Peyer's patch (tissue), 4 donors: ENCODE results near the gene NCAM2. TPM values are rescaled to one million over a fixed set of nuclear protein-coding genes. Genes with fewer than 3 reads are reported as not detected.

Source experiments
- DNase-seq, 3 donors: peaks; one replicate each; pipeline ENCODE4 v3.0.0-alpha.2; 2017 to 2019
- H3K27ac ChIP-seq, 4 donors: fragments of 200-600 bp; sonication (generic); one replicate each; pipeline ENCODE4 v1.5.1; 2016 to 2019
- H3K27me3 ChIP-seq, 2 donors: fragments of 200-600 bp; sonication (generic); one replicate each; pipeline ENCODE4 v1.5.1; 2019
- H3K36me3 ChIP-seq, 3 donors: fragments of 200-600 bp; sonication (generic); one replicate each; pipeline ENCODE4 v1.5.1; 2016 to 2019
- H3K4me1 ChIP-seq, 4 donors: fragments of 200-600 bp; sonication (generic); one replicate each; pipeline ENCODE4 v1.5.1; 2016 to 2019
- H3K4me3 ChIP-seq, 4 donors: fragments of 200-600 bp; sonication (generic); 1 replicate in 3 of 4; 2 replicates in 1 of 4; pipeline ENCODE4 v1.5.1; 2016 to 2019; ENCODE audit warnings: mild to moderate bottlenecking in 1 of 4
- H3K9me3 ChIP-seq, 4 donors: fragments of 200-600 bp; sonication (generic); one replicate each; pipeline ENCODE4 v1.5.1; 2016 to 2019; ENCODE audit warnings: mild to moderate bottlenecking in 1 of 4
- POLR2A ChIP-seq, 2 donors: fragments of 450-650 bp; IDR thresholded peaks; one replicate each; pipeline ENCODE4 v1.5.1; 2017; ENCODE audit warnings: antibody characterized with exemption in 2 of 2, mild to moderate bottlenecking in 2 of 2, moderate library complexity in 2 of 2
- total RNA-seq, 4 donors: library from RNA; depleted of rRNA; stranded (reverse); fragments of >200 nt; gene quantifications; one replicate each; pipeline ENCODE4 v1.1.0, GENCODE V29; 2016
- TF ChIP-seq, protein P1 (sequence below), 6 experiments: fragments of 450-650 bp in 4 of 6; fragments of 200-600 bp in 2 of 6; sonication (generic) in 1 of 6; IDR thresholded peaks; one replicate each; pipeline ENCODE4 v1.5.1; 2017 to 2019; ENCODE audit warnings: antibody characterized with exemption in 6 of 6, mild to moderate bottlenecking in 3 of 6, moderate library complexity in 1 of 6

Gene NCAM2
- total RNA-seq, 4 donors from 2014 or later = 0.13 to 5.8 (median 0.60) TPM

DNA sequence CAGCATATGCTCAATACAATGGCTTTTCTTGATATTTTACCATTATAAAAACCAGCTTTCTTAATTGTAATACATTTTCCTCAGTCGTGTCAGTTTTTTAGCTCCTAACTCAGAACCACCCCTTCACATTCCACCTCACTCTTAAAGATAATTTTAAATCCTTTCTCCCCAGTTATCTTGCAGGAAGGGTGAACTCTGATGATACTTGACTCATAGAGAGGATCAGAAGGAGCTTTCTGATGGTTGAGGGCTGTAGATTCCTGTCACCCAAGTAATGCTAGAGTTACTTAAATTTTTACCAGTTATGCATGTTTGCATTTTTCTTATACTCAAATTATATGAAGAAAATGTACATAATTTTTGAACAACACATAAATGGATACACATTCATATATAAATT, 233.7 kb downstream of the NCAM2 start:
- TF ChIP-seq, protein P1, sequence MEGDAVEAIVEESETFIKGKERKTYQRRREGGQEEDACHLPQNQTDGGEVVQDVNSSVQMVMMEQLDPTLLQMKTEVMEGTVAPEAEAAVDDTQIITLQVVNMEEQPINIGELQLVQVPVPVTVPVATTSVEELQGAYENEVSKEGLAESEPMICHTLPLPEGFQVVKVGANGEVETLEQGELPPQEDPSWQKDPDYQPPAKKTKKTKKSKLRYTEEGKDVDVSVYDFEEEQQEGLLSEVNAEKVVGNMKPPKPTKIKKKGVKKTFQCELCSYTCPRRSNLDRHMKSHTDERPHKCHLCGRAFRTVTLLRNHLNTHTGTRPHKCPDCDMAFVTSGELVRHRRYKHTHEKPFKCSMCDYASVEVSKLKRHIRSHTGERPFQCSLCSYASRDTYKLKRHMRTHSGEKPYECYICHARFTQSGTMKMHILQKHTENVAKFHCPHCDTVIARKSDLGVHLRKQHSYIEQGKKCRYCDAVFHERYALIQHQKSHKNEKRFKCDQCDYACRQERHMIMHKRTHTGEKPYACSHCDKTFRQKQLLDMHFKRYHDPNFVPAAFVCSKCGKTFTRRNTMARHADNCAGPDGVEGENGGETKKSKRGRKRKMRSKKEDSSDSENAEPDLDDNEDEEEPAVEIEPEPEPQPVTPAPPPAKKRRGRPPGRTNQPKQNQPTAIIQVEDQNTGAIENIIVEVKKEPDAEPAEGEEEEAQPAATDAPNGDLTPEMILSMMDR (IDR thresholded peaks at IDR 0.05) = no peak
- TF ChIP-seq POLR2A (IDR thresholded peaks at IDR 0.05) = no peak
- Histone ChIP-seq H3K27me3 (no peaks in the 10 kb centered on the region), H3K4me1 (no peaks in the 10 kb centered on the region), H3K9me3 (no peaks in the 10 kb centered on the region), H3K4me3 (no peak overlapping the region), H3K36me3 (no peaks in the 10 kb centered on the region), H3K27ac (no peak overlapping the region)
- DNase-seq = no peak

DNA sequence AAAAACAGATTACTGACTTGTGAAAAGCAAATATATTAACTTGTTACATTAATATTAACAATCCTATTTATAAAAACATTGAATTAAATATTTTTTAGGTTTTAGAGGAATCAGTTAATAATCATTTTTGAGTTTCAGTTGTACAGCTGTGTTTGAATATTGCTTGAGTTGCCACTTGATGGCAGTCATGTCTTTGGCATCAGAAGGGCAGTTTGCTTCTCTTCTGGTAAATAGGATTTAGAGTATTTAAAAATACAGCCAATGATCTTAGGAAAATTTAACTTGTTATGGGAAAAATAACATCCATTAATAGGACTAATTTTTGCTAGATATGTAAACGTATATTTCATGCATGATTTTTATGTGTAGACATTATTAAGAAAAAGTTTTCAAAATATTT, 234.1 kb downstream of the NCAM2 start:
- H3K27me3 ChIP-seq = no peaks in the 10 kb centered on the region
- no peak overlapping the region for H3K27ac ChIP-seq
- no peak for DNase-seq
- H3K4me3 ChIP-seq = no peak overlapping the region
- no peaks in the 10 kb centered on the region for H3K36me3 ChIP-seq
- no peaks in the 10 kb centered on the region for H3K9me3 ChIP-seq
- TF ChIP-seq, protein P1 (IDR thresholded peaks at IDR 0.05) = no peak
- TF ChIP-seq POLR2A (IDR thresholded peaks at IDR 0.05) = no peak
- H3K4me1 ChIP-seq = no peaks in the 10 kb centered on the region

DNA sequence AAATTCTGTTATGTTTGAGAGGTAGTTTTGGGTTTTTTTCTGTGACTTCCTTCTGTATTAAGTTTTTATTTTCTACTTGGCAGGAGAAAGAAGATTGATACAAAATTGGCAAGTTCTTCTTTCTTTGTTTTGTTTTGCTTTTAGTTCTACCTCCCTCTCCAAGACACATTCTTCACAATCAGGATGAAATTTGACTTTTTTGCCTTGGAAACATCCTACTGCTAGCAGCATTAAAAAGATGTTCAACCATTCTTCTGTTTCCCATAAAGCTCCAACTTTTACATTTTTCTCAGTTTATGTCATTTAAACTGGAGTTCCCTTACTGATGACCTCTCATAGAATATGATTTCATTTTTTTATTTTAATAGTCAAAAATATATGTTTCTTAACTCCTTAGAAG, 234.8 kb downstream of the NCAM2 start:
- Histone ChIP-seq H3K36me3 (no peaks in the 10 kb centered on the region), H3K4me1 (no peaks in the 10 kb centered on the region), H3K9me3 (no peaks in the 10 kb centered on the region), H3K27me3 (no peaks in the 10 kb centered on the region), H3K4me3 (no peak overlapping the region), H3K27ac (no peak overlapping the region)
- TF ChIP-seq, protein P1 (IDR thresholded peaks at IDR 0.05) = no peak
- TF ChIP-seq POLR2A (IDR thresholded peaks at IDR 0.05) = no peak
- DNase-seq = no peak

DNA sequence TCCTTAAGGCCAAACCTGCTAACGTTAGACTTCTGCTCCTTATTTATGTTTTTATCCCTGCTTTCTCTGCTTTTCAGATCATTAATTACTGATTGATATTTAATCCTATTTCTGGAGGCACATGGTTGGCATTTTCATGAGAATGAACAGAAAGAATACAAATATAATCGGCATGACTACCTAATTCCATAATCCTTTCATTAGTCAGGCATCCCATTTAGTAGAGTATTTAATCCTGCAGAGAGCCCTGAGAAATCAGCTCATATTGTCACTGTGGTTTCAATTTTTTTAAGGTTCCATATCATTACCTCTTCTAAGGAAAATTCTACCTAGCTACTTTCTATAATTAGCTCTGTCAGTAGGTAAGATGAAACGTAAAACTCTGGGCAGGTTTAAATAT, 238.8 kb downstream of the NCAM2 start:
- TF ChIP-seq, protein P1 (IDR thresholded peaks at IDR 0.05) = no peak
- no peak for TF ChIP-seq POLR2A (IDR thresholded peaks at IDR 0.05)
- H3K36me3 ChIP-seq = no peaks in the 10 kb centered on the region
- no peaks in the 10 kb centered on the region for H3K9me3 ChIP-seq
- no peaks in the 10 kb centered on the region for H3K4me1 ChIP-seq
- no peaks in the 10 kb centered on the region for H3K27me3 ChIP-seq
- no peak overlapping the region for H3K4me3 ChIP-seq
- DNase-seq = no peak
- H3K27ac ChIP-seq = no peak overlapping the region

DNA sequence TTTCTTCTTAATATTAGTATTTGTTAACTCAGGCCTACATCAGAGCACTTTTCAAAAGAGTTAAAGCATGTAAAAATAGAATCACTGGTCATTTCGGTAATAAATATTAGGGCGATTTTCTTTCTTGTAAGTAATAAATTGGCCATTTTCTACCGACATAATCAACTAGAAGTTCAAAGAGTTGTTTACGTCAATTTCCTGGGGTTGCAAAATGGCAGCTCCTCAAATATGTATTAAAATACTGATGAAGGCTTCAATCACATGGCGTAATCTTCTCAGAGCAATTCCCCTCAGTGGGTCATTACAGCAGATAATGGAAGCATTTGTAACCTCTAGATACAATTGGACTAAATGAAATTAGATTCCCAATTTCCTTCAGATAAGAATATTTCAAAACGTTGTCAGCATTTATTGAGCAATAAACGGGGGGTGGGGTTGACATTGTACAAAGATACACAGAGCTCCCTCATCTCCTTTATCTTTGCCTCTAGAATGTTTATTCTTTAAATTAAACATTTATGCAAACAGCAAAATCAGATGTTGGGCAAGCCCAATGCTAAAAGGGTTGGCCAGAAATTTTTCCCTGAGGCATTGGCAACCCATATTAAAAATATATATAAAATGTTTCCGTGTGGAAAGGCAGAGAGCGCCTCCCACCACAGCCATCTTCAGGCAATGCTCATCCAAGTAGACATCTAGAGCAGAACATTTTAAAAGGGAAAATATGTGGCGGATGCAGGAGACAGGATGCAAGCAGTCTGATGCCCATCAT, 240.6 kb downstream of the NCAM2 start:
- Histone ChIP-seq H3K9me3 (no peaks in the 10 kb centered on the region), H3K4me3 (no peak overlapping the region), H3K27ac (no peak overlapping the region), H3K4me1 (no peaks in the 10 kb centered on the region), H3K36me3 (no peaks in the 10 kb centered on the region), H3K27me3 (no peaks in the 10 kb centered on the region)
- no peak for TF ChIP-seq POLR2A (IDR thresholded peaks at IDR 0.05)
- TF ChIP-seq, protein P1 (IDR thresholded peaks at IDR 0.05) = no peak
- DNase-seq = no peak
